ENCODE measurements around the gene VCX2.
"Not testable (repeated sequence)": the region's sequence is repeated elsewhere in the genome, so short reads cannot be mapped to it uniquely, and the experiment has no call there.

Gene VCX2

DNA sequence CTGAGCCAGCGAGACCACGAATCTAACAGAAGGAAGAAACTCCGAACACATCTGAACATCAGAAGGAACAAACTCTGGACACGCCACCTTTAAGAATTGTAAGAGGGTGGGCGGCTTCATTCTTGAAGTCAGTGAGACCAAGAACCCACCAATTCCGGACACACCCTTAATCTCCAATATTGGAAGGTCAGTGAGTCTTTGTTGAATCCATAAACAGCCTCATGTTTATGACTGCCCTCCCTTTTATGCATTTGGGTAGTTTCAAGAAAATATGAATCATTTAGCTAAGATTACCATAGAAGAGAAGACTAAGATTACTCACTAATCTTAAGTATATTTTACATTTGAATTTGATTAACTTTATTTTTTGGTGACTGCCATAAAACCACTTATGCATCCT is 48.5 kb downstream of the VCX2 start:
- DNase-seq (ENCODE audit: low read depth in 2 of 2, low spot score in 1 of 2) = no peak

DNA sequence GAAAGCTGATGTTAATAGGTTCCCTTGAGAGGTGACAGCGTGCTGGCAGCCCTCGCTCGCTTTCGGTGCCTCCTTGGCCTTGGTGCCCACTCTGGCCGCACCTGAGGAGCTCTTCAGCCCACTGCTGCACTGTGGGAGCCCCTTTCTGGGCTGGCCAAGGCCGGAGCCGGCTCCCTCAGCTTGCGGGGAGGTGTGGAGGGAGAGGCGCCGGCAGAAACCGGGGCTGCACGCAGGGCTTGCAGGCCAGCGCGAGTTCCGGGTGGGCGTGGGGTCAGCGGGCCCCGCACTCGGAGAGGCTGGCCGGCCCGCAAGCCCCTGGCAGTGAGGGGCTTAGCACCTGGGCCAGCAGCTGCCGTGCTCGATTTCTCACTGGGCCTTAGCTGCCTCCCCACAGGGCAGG is 49.7 kb downstream of the VCX2 start:
- DNase-seq (ENCODE audit: low read depth in 2 of 2, low spot score in 1 of 2) = not testable (repeated sequence)
